ENCODE results near the gene SNAP23.
"Not testable (repeated sequence)": the region's sequence is repeated elsewhere in the genome, so short reads cannot be mapped to it uniquely, and the experiment has no call there.

SNAP23 gene

DNA sequence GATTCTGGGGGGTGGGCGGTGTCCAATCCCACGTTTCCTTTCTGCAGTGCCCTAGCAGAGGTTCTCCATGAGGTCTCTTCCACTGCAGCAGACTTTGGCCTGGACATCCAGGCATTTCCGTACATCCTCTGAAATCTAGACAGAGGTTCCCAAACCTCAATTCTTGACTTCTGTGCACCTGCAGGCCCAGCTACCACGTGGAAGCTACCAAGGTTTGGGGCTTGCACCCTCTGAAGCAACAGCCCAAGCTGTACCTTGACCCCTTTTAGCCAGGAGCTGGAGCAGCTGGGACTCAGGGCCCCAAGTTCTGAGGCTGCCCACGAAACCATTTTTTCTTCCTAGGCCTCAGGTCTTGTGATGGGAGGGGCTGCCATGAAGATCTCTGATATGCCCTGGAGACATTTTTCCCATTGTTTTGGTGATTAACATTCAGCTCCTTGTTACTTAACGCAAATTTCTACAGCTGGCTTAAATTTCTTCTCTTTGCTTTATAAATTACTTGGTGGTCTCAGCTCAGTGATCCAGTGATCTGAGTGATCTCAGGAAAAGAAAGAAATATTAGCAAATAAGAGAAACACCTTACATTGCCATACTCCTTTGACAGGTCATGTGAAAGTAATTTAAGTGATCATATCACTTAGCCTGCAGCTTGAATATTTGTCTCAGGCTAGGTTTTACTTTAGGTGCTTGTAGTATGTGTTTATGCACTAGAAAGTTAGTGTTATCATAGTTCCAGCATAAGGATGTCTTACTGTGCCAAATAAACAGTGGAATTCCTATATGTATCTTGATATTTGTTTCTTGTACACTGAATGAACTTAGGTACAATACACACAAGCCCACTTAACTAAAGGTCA, 3.0 kb downstream of the SNAP23 start:
- no peak for DNase-seq

DNA sequence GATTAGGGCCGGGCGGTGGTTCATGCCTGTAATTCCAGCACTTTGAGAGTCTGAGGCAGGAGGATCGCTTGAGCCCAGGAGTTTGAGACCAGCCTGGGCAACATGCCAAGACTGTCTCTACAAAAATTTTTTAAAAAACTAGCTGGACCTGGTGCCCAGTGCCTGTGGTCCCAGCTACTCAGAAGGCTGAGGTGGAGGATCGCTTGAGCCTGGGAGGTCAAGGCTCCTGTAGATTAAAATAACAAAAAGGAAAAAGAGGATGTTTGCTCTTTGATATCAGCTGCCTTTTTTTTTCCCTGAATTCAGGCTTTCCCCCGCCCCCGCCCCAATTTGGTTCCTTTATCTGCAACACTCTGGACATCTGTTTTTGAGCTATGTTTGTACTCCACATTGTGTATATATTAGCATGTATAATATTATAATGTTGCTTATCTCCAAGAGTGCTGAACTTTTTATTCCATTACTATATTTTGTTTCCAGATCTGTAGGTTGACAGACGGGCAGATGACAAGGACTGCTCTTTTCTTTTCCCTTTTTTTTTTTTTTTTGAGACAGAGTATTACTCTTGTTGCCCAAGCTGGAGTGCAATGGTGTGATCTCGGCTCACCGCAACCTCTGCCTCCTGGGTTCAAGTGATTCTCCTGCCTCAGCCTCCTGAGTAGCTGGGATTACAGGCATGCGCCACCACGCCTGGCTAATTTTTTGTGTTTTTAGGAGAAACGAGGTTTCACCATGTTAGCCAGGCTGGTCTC, 4.6 kb downstream of the SNAP23 start:
- peak; percentile 22 for DNase-seq

DNA sequence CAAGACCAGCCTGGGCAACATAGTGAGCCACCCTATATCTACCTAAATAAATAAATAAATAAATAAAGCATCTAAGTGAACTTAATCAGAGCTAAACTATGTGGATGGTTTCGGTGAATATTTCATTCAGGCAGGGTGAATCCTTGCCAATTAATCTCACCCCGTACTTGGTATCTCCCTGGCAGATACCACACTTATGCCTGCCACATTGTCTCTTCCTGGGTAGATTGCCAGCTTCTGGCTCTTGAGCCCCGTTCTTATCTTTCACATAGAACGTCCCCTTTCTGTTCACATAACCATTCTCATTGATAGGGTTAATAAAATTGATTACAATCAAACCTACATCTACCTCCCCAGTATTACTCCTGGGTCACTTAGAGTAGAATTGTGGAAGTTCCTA, 7.0 kb downstream of the SNAP23 start:
- DNase-seq, result no peak

DNA sequence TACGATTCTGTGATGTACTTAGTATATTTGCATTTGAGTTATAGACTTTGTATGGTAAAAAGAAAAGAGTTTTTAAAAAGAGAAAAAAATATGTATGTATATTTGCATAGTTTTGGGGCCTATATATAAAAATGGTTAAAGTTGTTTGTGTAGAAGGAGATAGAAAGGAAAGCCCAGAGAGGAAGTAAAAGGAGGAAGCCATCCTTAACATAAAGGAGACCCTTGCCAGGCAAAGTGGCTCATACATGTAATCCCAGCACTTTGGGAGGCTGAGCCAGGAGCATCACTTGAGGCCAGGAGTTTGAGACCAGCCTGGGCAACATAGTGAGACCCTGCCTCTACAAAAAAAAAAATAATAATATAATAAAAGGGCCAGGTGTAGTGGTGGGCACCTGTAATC, 8.4 kb downstream of the SNAP23 start:
- no peak for DNase-seq

DNA sequence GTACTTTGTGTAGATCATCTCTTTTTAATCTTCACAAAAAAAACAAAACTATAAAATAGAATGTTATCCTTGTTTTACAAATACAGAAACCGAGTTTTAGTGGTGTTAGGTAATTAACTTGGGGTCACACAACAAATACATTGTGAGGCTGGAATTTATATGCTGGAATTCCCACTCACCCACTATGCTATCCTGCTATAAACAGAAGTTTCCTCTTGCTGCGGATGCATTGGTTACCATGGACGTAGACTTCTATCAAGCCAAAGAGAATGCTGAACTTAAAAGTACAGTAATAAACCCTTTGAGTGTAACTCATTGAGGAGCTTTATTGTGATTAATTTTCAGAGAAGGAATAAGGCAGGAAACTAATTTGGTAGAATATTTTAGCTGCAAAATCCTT, 9.2 kb downstream of the SNAP23 start:
- no peak for DNase-seq

DNA sequence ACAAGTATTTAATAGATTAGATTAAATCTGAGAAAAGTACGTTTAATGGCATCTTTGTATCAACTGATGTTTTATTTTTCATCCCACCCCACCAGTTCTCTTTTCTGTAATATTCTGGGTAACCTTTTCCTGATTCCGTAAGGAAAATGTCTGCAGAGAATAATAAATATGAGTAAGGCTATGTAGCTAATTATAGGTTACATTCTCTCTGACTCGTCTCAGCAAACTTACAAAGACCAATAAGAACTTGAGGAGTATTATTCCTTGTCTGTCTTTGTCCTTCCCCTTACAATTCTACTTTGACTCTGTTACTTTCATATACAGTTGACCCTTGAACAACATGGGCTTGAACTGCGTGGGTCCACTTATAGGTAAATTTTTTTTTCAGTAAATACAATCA, 12.1 kb downstream of the SNAP23 start:
- DNase-seq, result no peak

GRCh38 chr15:42508263-42508690, 12.8 kb downstream of the SNAP23 start:
- no peak for DNase-seq

DNA sequence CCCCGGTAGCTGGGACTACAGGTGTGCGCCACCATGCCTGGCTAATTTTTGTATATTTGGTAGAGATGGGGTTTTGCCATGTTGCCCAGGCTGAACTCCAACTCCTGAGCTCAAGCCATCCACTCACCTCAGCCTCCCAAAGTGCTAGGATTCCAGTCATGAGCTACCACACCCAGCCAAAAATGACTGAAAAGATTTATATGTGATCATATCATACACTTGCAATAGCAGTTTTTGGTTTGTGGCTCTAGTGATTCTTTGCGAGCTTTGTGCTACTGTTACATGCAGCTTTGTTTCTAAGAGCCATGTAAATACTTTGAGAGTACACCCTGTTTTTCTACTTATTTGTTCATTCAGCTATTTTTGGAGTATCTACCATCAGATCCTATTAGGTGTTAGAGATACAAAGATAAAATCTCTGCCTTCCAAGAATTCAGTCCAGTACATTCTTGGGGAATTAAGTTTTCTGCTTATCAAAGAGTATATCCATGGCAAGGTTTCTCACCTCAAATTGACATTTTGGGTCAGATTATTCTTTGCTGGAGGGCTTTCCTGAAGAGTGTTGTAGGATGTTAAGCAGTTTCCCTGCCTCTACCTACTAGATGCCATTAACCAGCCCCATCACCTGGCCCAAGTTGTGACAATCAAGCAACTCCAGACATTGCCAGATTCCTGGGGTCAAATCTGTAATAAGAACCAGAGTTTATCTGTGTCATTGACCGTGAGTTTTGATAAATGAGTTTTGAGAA, 15.0 kb downstream of the SNAP23 start:
- no peak for DNase-seq

DNA sequence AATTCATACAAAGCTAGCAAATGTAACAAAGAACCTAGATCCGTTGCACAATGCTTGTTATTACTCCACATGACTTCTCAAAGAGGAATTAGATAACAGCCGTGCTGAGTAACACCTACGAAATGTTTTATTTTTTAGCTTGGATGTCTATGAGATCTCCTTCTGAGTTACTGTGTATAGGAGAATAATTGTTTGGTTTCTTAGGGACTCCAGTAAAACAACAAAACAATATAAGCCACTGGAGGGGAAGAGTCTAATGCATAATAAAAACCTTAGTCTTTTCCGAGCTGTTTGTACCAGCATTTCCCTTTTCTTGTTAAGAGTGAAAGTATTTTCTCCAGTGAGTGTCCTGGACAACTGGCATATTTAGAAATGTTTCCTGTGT, 15.6 kb downstream of the SNAP23 start:
- peak; percentile 14 for DNase-seq

DNA sequence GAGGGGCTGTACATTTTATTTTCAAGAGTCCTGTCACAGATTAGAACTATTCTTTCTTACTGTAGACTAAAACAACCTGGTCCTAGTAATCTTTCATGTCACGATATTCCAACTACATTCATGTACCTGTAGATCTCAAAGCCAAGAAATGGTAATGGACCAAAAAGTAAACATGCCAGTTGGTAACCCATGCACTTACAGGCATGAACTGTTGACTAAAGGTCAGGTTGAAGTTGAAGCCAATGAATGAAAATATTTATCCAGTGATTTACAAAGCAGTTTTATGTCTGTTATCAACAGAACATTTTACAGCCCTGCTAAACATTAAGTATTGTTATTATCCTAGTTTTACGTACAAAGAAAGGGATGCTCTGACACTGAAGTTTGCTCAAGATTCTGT, 27.9 kb downstream of the SNAP23 start:
- no peak for DNase-seq

GRCh38 chr15:42528970-42529369, 33.5 kb downstream of the SNAP23 start:
- no peak for DNase-seq

DNA sequence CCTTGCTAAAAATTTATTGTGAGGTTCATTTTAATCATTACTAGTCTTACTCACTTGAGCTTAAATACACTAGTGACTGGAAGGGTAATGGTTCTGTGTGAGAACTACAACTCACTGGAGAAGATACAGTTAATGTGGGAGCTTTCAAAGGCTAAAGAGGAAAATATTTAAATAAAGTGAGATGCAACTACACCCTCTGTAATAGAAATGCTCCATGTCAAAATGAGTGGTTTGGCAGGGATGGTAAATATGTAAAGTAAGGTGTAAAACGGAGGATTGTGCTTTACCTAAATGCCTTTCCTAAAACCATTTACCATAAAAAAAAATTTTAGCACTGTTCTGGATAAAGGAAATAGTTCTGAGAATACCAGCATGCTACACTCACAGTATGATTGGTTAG, 37.8 kb downstream of the SNAP23 start:
- no peak for DNase-seq

GRCh38 chr15:42544853-42545629, 49.6 kb downstream of the SNAP23 start:
- DNase-seq, result no peak

DNA sequence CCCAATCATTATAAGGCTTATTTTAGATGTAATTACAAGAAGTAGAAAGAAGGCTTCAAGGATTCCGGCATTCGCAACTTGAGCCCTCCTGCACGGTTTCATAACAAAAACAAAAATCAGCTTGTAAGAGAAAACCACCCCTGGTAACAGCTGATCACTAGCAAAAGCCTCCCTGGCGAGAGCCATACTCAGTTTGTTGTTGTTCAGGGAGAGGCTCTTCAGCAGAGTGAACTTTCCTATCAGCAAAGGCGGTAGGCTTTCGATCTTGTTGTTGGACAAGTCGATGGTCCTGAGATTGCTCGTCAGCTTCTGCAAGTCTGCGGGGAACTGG, 52.4 kb downstream of the SNAP23 start:
- no peak for DNase-seq

- DNase-seq, result peak; percentile 84
Observed at GRCh38 chr15:42548249-42549031, 53.0 kb downstream of the SNAP23 start, which contains the start of the genes HAUS2 and LRRC57. Gene HAUS2 (plus strand): TSS chr15:42548838. CDS start chr15:42548873, 35 bp downstream. Gene LRRC57 (minus strand): TSS chr15:42548793. CDS start chr15:42548434, 359 bp downstream.

DNA sequence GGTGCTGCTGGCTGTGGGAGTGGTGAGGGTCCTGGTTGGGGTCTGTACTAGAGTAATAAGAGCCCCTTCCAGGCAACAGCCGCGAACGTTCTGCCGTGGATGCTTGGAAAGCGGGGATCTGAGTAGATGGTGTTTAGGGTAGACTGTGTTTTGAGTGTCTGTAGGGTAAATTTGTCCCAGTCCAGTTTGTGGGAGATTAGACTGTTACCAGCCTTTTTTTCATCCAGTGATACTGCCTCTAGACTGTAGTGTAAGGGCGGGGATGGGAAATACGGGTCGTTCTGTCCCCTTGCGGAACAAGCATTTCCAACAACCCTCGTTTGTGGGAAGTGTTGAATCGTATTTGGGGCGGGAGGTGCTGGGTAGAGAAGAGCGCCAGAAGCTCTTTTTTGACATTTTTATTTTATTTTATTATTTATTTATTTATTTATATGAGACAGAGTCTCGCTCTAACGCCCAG, 53.6 kb downstream of the SNAP23 start:
- DNase-seq, result peak; percentile 37

GRCh38 chr15:42549741-42550392, 54.4 kb downstream of the SNAP23 start:
- no peak for DNase-seq

DNA sequence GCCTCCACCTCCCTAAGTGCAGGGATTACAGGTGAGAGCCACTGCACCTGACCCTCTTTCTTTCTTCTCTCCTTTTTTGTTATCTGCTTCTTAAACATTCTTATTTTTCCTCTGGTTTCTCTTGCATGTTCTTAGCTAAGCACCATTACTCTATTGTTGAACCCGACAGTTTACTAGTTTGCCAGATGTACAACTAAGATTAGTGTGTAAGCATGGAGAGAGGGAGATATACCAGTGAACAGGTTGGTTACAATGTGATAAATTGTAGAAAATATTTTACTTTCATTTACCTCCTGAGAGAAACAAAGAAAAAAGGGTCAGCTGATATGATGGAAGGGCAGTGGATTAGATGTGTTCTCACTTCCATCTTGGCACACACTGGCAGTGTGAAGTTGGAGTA, 58.1 kb downstream of the SNAP23 start:
- DNase-seq, result no peak

DNA sequence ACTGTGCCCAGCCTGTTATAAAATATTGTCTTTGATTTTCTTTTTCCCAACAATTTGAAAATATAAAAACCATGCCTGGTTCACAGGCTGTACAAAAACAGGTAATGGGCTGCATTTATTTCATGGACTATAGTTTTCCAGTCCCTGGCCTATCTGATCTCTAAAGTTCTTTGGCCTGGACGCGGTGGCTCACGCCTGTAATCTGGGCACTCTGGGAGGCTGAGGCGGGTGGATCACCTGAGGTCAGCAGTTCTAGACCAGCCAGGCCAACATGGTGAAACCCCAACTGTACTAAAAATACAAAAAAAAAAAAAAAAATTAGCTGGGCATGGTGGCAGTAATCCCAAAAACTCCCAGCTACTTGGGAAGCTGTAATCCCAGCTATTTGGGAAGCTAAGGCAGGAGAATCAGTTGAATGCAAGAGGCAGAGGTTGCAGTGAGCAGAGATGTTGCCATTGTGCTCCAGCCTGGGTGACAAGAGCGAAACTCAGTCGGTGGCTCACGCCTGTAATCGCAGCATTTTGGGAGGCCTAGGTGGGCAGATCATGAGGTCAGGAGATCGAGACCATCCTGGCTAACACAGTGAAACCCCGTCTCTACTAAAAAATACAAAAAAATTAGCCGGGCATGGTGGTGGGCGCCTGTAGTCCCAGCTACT, 61.2 kb downstream of the SNAP23 start:
- not testable (repeated sequence) for DNase-seq

DNA sequence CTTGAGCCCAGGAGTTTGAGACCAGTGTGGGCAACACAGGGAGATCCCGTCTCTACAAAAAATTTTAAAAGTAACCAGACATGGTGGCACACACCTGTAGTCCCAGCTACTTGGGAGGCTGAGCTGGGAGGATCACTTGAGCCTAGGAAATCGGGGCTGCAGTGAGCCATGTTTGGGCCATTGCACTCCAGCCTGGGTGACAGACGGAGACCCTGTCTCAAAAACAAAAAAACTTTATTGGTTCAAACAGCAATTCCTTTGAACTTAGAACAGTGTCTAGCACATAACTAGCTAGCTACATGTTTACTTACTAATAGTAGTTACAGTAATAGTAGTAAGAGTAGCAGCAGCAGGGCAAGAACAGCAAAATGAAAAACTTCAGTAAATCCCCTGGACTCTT, 63.3 kb downstream of the SNAP23 start:
- no peak for DNase-seq

Measured in fibroblast of skin of scalp (primary cell).